ENCODE measurements around the gene AIPL1.

AIPL1 gene

DNA sequence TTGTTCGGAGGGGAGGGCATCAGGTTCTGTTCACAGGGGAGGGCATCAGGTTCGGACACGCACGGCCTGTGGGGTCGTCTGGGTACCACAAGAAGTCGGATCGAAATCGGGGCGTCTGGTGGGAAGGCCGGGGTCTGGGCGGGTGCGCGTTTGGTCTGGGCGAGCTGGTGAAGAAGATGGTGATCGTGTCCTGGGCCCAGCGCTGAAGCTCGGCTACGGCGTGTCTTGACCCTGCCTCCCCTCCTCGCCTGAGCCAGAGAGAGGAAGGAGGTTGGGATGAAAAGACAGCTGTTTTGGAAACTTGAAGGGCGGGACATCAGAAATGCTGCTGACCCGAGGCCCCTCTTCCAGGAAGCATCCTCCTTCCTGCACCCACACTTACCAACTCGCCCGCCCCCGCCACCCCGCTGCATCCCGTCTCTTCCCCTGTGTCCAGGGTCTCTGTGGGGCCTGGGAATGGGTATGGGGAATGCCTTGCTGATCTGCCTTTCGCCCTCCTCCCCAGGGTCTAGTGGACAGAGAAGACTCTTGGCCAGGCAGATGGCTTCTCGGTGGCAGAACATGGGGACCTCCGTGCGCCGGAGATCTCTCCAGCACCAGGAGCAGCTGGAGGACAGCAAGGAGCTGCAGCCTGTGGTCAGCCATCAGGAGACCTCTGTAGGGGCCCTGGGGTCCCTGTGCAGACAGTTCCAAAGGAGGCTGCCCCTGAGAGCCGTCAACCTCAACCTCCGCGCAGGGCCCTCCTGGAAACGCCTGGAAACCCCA is 9.8 kb upstream of the AIPL1 start:
- Mint-ChIP-seq H3K27ac (peak overlapping the region; percentile 81), H3K4me3 (peak overlapping the region; percentile 85)

GRCh38 chr17:6443692-6444570 is 9.0 kb upstream of the AIPL1 start, which contains the start of gene PIMREG:
Gene PIMREG, plus strand, starts transcription at chr17:6444455. Its CDS starts 656 bp downstream, at chr17:6445111.
- Mint-ChIP-seq H3K27ac (peak within 1 kb of the TSS; percentile 81), H3K27me3 (peaks cover 15% of the 10 kb centered on the region), H3K9me3 (no peaks in the 10 kb centered on the region), H3K4me3 (peak within 1 kb of the TSS; percentile 85), H3K36me3 (no peaks in the 10 kb centered on the region), H3K4me1 (peaks cover 15% of the 10 kb centered on the region)
- ATAC-seq: peak; percentile 96

More for the DNA sequence above, 9.8 kb upstream of the AIPL1 start:
- H3K36me3 Mint-ChIP-seq: no peaks in the 10 kb centered on the region
- peaks cover 7% of the 10 kb centered on the region for H3K27me3 Mint-ChIP-seq
- H3K9me3 Mint-ChIP-seq: no peaks in the 10 kb centered on the region
- peaks cover 15% of the 10 kb centered on the region for H3K4me1 Mint-ChIP-seq
- ATAC-seq: no peak

GRCh38 chr17:6442775-6443174 is 7.9 kb upstream of the AIPL1 start:
- Mint-ChIP-seq H3K9me3 (no peaks in the 10 kb centered on the region), H3K27ac (no peak overlapping the region), H3K36me3 (no peaks in the 10 kb centered on the region), H3K27me3 (peaks cover 22% of the 10 kb centered on the region), H3K4me3 (no peak overlapping the region), H3K4me1 (peaks cover 15% of the 10 kb centered on the region)
- ATAC-seq: no peak

GRCh38 chr17:6439951-6440350 is 5.0 kb upstream of the AIPL1 start:
- Mint-ChIP-seq H3K36me3 (no peaks in the 10 kb centered on the region), H3K4me3 (no peak overlapping the region), H3K27ac (no peak overlapping the region), H3K4me1 (peaks cover 21% of the 10 kb centered on the region), H3K27me3 (peaks cover 44% of the 10 kb centered on the region), H3K9me3 (no peaks in the 10 kb centered on the region)
- ATAC-seq: no peak

DNA sequence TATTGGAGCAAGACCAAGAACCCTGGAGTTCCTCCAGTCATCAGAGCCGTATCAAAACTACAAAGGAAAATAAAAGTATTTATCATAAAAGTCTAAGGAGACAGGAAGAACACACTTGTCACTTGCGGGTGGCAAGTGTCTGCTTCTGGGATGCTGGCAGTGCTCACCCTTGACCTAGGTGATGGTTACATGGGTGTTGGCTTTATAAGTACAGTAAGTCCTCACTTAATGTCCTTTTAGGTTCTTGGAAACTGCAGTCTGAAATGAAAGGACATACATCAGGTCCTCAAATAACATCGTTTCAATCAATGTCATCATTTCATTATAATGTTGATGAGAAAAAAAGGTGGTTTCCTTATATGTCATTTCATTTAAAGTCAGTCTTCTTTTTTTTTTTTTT is 3.0 kb upstream of the AIPL1 start:
- H3K4me3 Mint-ChIP-seq: no peak overlapping the region
- peaks cover 6% of the 10 kb centered on the region for H3K4me1 Mint-ChIP-seq
- peaks cover 54% of the 10 kb centered on the region for H3K27me3 Mint-ChIP-seq
- H3K27ac Mint-ChIP-seq: no peak overlapping the region
- H3K9me3 Mint-ChIP-seq: no peaks in the 10 kb centered on the region
- ATAC-seq: no peak
- H3K36me3 Mint-ChIP-seq: no peaks in the 10 kb centered on the region

DNA sequence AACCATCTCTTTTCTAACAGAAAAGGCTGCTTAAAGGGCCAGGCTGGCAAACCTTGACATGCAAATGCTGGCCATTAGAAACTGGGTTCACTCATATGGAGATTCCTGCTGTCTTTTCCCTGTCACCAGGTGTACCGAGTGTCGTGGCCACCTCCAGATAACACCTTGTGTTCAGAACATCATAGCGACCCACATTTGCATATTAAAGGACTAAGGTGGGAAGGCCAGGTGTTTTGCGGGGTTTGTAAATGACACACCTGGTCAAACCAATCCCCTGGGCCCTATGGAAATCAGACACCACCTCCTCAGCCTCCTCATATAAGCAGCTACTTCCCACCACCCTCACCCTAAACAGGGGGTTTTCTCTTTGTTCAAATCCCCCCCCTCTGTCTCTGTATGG is 2.5 kb upstream of the AIPL1 start:
- no peak for ATAC-seq
- H3K27me3 Mint-ChIP-seq: peaks cover 54% of the 10 kb centered on the region
- H3K4me3 Mint-ChIP-seq: no peak overlapping the region
- no peaks in the 10 kb centered on the region for H3K36me3 Mint-ChIP-seq
- peaks cover 6% of the 10 kb centered on the region for H3K4me1 Mint-ChIP-seq
- no peak overlapping the region for H3K27ac Mint-ChIP-seq
- H3K9me3 Mint-ChIP-seq: no peaks in the 10 kb centered on the region

- Mint-ChIP-seq H3K9me3 (no peaks in the 10 kb centered on the region), H3K27ac (no peak overlapping the region), H3K4me1 (peaks cover 6% of the 10 kb centered on the region), H3K4me3 (no peak overlapping the region), H3K36me3 (no peaks in the 10 kb centered on the region), H3K27me3 (peaks cover 54% of the 10 kb centered on the region)
- ATAC-seq: peak; percentile 81
Observed at GRCh38 chr17:6435968-6436367, 1.0 kb upstream of the AIPL1 start.

DNA sequence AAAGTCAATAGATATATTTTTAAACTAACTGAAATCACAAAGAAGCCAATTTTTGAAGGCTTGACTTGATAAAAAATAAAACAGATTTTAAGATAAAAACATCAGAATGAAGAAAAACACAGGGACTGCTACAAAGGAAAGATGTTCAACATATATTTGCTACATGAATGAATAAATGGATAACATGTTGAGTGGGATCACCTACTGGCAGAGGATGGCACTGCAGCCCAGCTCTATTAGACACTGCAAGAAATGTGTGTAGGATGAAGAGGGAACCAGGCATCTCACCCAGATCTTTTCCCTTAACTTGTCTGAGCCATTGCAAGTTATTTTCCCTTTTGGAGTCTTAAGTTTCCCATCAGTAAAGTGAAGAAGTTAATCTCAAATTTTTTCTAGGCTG is 4.2 kb downstream of the AIPL1 start:
- ATAC-seq: no peak
- Mint-ChIP-seq H3K4me1 (peaks cover 16% of the 10 kb centered on the region), H3K4me3 (no peak overlapping the region), H3K36me3 (no peaks in the 10 kb centered on the region), H3K27me3 (peaks cover 21% of the 10 kb centered on the region), H3K9me3 (peaks cover 4% of the 10 kb centered on the region), H3K27ac (no peak overlapping the region)

DNA sequence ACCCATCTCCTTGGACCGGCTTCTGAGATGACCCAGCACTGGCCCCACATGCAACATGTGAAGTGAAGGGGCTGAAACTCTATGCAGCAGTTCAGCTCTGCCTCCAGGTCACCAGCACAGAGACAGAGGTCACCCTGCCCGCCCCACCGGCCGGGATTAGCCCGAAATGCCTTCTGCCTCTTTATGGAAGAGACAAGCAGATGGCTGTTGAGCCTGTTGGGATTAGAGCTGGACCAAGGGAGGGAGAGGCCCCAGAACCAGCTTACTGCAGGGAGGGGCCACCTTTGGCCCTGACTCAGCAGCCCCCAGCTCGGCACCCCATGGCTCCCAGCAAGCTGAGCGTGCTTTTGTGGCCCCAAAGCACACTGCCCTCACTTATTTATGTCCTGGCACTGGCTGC is 5.7 kb downstream of the AIPL1 start:
- no peaks in the 10 kb centered on the region for H3K36me3 Mint-ChIP-seq
- no peak for ATAC-seq
- H3K4me1 Mint-ChIP-seq: peaks cover 16% of the 10 kb centered on the region
- peaks cover 4% of the 10 kb centered on the region for H3K9me3 Mint-ChIP-seq
- peaks cover 21% of the 10 kb centered on the region for H3K27me3 Mint-ChIP-seq
- no peak overlapping the region for H3K27ac Mint-ChIP-seq
- no peak overlapping the region for H3K4me3 Mint-ChIP-seq

GRCh38 chr17:6428207-6428965 is 6.5 kb downstream of the AIPL1 start:
- Mint-ChIP-seq H3K4me3 (no peak overlapping the region), H3K4me1 (peaks cover 16% of the 10 kb centered on the region), H3K36me3 (no peaks in the 10 kb centered on the region), H3K27ac (no peak overlapping the region), H3K9me3 (peaks cover 4% of the 10 kb centered on the region), H3K27me3 (peaks cover 22% of the 10 kb centered on the region)
- no peak for ATAC-seq

GRCh38 chr17:6427279-6427781 is 7.6 kb downstream of the AIPL1 start:
- peaks cover 22% of the 10 kb centered on the region for H3K27me3 Mint-ChIP-seq
- H3K36me3 Mint-ChIP-seq: no peaks in the 10 kb centered on the region
- no peak overlapping the region for H3K27ac Mint-ChIP-seq
- H3K9me3 Mint-ChIP-seq: peaks cover 4% of the 10 kb centered on the region
- H3K4me1 Mint-ChIP-seq: peaks cover 16% of the 10 kb centered on the region
- H3K4me3 Mint-ChIP-seq: no peak overlapping the region
- ATAC-seq: peak; percentile 62

- peaks cover 4% of the 10 kb centered on the region for H3K9me3 Mint-ChIP-seq
- no peak for ATAC-seq
- no peak overlapping the region for H3K27ac Mint-ChIP-seq
- no peak overlapping the region for H3K4me3 Mint-ChIP-seq
- peaks cover 30% of the 10 kb centered on the region for H3K27me3 Mint-ChIP-seq
- H3K4me1 Mint-ChIP-seq: peaks cover 23% of the 10 kb centered on the region
- no peaks in the 10 kb centered on the region for H3K36me3 Mint-ChIP-seq
Observed at GRCh38 chr17:6426356-6427101, 8.4 kb downstream of the AIPL1 start.

DNA sequence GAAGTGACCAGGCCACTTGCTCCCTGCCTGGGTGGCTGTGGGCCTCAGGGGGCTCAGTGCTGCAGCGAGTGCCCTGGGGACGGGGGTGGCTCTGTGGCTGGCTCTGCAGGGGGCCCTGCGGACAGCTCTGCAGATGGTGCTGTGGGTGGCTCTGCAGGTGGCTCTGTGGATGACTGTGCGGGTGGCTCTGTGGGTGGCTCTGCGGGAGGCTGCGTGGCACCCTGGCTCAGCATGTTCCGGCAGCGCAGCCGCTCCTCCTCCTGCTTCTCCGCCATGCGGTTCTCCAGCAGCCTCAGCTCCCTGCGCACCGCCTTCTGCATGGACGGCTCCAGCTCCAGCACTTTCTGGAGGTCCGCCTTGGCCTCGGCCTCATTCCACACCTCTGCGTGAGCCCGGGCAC is 9.5 kb downstream of the AIPL1 start:
- Mint-ChIP-seq H3K4me1 (peaks cover 26% of the 10 kb centered on the region), H3K36me3 (no peaks in the 10 kb centered on the region), H3K9me3 (peaks cover 4% of the 10 kb centered on the region), H3K4me3 (no peak overlapping the region), H3K27me3 (peaks cover 42% of the 10 kb centered on the region), H3K27ac (no peak overlapping the region)
- ATAC-seq: no peak

- Mint-ChIP-seq H3K4me1 (peaks cover 31% of the 10 kb centered on the region), H3K4me3 (no peak overlapping the region), H3K36me3 (no peaks in the 10 kb centered on the region), H3K9me3 (no peaks in the 10 kb centered on the region), H3K27ac (no peak overlapping the region), H3K27me3 (peaks cover 40% of the 10 kb centered on the region)
- no peak for ATAC-seq
Observed at GRCh38 chr17:6423931-6424330, 11.0 kb downstream of the AIPL1 start.
